WTC11 (cell line): ENCODE results near the gene KAT7. TPM values are rescaled to one million over a fixed set of nuclear protein-coding genes. Genes with fewer than 3 reads are reported as not detected.

Experiments used
- ATAC-seq: fragments of 200-7000 bp; cut with Tn5 transposase; 2 replicates; pipeline ENCODE4 v1.10.0; 2021; ENCODE audit warnings: mild to moderate bottlenecking, moderate library complexity
- CTCF ChIA-PET: fragments of 300-600 bp; sonication (Branson Sonifier 250); formaldehyde crosslinking; loops from one replicate; lab custom pipeline; 2021; ENCODE audit warnings: antibody characterized with exemption; lab: Charles Lee
- POLR2A ChIA-PET: fragments of 350-600 bp; sonication (Branson Sonifier 250); formaldehyde crosslinking; loops from one replicate; lab custom pipeline; 2021; ENCODE audit warnings: antibody characterized with exemption; lab: Charles Lee
- DNase-seq: peaks from one replicate; pipeline ENCODE4 v3.0.0; 2021; ENCODE audit warnings: low spot score
- H3K27ac Mint-ChIP-seq: 2 replicates; pipeline ENCODE4 v1.8.0; 2021; ENCODE audit warnings: mixed read lengths
- H3K27me3 Mint-ChIP-seq: 2 replicates; pipeline ENCODE4 v1.8.0; 2021; ENCODE audit warnings: low read depth, mild to moderate bottlenecking, moderate library complexity, mixed read lengths
- H3K36me3 Mint-ChIP-seq: 2 replicates; pipeline ENCODE4 v1.8.0; 2021; ENCODE audit warnings: mixed read lengths
- H3K4me1 Mint-ChIP-seq: 2 replicates; pipeline ENCODE4 v1.8.0; 2022; ENCODE audit warnings: mixed read lengths
- H3K4me3 Mint-ChIP-seq: 2 replicates; pipeline ENCODE4 v1.8.0; 2021; ENCODE audit warnings: mild to moderate bottlenecking, moderate library complexity, mixed read lengths
- H3K9me3 Mint-ChIP-seq: 2 replicates; pipeline ENCODE4 v1.8.0; 2021; ENCODE audit warnings: mixed read lengths
- AFF4 ChIP-seq: sonication (generic); formaldehyde crosslinking; IDR thresholded peaks from 2 replicates; pipeline ENCODE4 v1.8.1; 2023; ENCODE audit warnings: mild to moderate bottlenecking, missing genetic modification reagents, borderline replicate concordance
- AR ChIP-seq: fragments of 250-450 bp; sonication (Bioruptor Pico); IDR thresholded peaks from 2 replicates; pipeline ENCODE4 v1.9.0; 2021; ENCODE audit warnings: mild to moderate bottlenecking
- CREB1 ChIP-seq: sonication (generic); formaldehyde crosslinking; IDR thresholded peaks from 2 replicates; pipeline ENCODE4 v1.8.0; 2023; ENCODE audit warnings: mild to moderate bottlenecking, missing genetic modification reagents
- CREM ChIP-seq: sonication (generic); formaldehyde crosslinking; IDR thresholded peaks from 2 replicates; pipeline ENCODE4 v1.8.1; 2022; ENCODE audit warnings: mild to moderate bottlenecking, missing genetic modification reagents, moderate library complexity
- E2F5 ChIP-seq: sonication (generic); formaldehyde crosslinking; IDR thresholded peaks from 2 replicates; pipeline ENCODE4 v1.8.1; 2022; ENCODE audit warnings: mild to moderate bottlenecking, moderate library complexity, missing genetic modification reagents
- EMX1 ChIP-seq: fragments of 250-450 bp; sonication (Bioruptor Pico); IDR thresholded peaks from 2 replicates; pipeline ENCODE4 v1.8.0; 2021; ENCODE audit warnings: mild to moderate bottlenecking
- FOXK1 ChIP-seq: sonication (generic); formaldehyde crosslinking; IDR thresholded peaks from 2 replicates; pipeline ENCODE4 v1.8.0; 2022; ENCODE audit warnings: mild to moderate bottlenecking, moderate library complexity, missing genetic modification reagents
- NFATC4 ChIP-seq: fragments of 250-450 bp; sonication (Bioruptor Pico); IDR thresholded peaks from 2 replicates; pipeline ENCODE4 v1.9.0; 2021; ENCODE audit warnings: mild to moderate bottlenecking
- NFYB ChIP-seq: sonication (generic); formaldehyde crosslinking; conservative IDR thresholded peaks from 2 replicates; pipeline ENCODE4 v1.8.0; 2022; ENCODE audit warnings: low read depth, missing genetic modification reagents
- OVOL2 ChIP-seq: fragments of 250-450 bp; sonication (Bioruptor Pico); IDR thresholded peaks from 2 replicates; pipeline ENCODE4 v1.9.0; 2021; ENCODE audit warnings: mild to moderate bottlenecking, borderline replicate concordance
- SMAD4 ChIP-seq: sonication (generic); formaldehyde crosslinking; IDR thresholded peaks from 2 replicates; pipeline ENCODE4 v1.8.0; 2022; ENCODE audit warnings: mild to moderate bottlenecking, missing genetic modification reagents
- ZNF121 ChIP-seq: sonication (generic); formaldehyde crosslinking; IDR thresholded peaks from 2 replicates; pipeline ENCODE4 v1.8.0; 2023; ENCODE audit warnings: missing genetic modification reagents
- ZNF263 ChIP-seq: sonication (generic); formaldehyde crosslinking; IDR thresholded peaks from 2 replicates; pipeline ENCODE4 v1.8.1; 2022; ENCODE audit warnings: low read depth, mild to moderate bottlenecking, moderate library complexity, missing genetic modification reagents
- ZNF396 ChIP-seq: fragments of 250-450 bp; sonication (Bioruptor Pico); IDR thresholded peaks from 2 replicates; pipeline ENCODE4 v1.8.0; 2021; ENCODE audit warnings: mild to moderate bottlenecking, moderate library complexity, borderline replicate concordance
- total RNA-seq: library from RNA; stranded (reverse); gene quantifications from 3 replicates; pipeline ENCODE4 v1.2.3, GENCODE V29; 2021
- TF ChIP-seq, protein P1 (sequence below): fragments of 250-450 bp; sonication (Bioruptor Pico); IDR thresholded peaks from 2 replicates; pipeline ENCODE4 v1.9.0; 2021; ENCODE audit warnings: mild to moderate bottlenecking, borderline replicate concordance
- TF ChIP-seq, protein P2 (sequence below): fragments of 250-450 bp; sonication (Bioruptor Pico); IDR thresholded peaks from 2 replicates; pipeline ENCODE4 v1.9.0; 2021; ENCODE audit warnings: mild to moderate bottlenecking
- TF ChIP-seq, protein P3 (sequence below): sonication (generic); formaldehyde crosslinking; IDR thresholded peaks from 2 replicates; pipeline ENCODE4 v1.8.1; 2022; ENCODE audit warnings: missing genetic modification reagents, borderline replicate concordance

Gene KAT7
- total RNA-seq, 1 experiment from 2014 or later = 199 TPM

DNA sequence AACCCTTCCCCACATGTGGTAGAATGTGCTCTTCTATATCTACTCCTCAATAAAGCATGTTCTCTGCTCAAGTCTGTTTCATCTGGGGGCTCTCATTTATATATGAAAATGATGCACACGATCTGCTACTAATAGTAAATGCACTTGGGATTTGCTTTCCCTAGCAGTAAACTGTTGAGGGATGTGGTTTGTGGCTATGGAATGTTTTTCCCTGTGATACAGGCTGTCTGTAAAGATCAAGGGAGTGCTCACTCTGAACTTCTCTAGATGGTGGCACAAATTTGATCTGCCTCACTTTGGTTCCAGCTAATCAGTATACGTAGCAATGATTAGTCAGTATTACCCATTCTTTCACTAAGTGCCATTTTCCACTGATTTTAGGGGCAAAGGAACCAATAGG lies 40.5 kb downstream of the KAT7 start:
- H3K4me3 Mint-ChIP-seq = no peak overlapping the region
- H3K27me3 Mint-ChIP-seq = no peaks in the 10 kb centered on the region
- ChIA-PET CTCF (no interaction called here), POLR2A (no interaction called here)
- H3K36me3 Mint-ChIP-seq = peaks cover 76% of the 10 kb centered on the region
- ATAC-seq (no peak), DNase-seq (no peak)
- H3K9me3 Mint-ChIP-seq = no peaks in the 10 kb centered on the region
- peak overlapping the region; percentile 53; the same call in 1 of the 2 replicates for H3K27ac Mint-ChIP-seq
- TF ChIP-seq E2F5 (no peak), FOXK1 (no peak), ZNF263 (no peak), EMX1 (CRISPR knock-in tag) (no peak), CREB1 (CRISPR knock-in tag) (no peak)
- TF ChIP-seq, protein P1, sequence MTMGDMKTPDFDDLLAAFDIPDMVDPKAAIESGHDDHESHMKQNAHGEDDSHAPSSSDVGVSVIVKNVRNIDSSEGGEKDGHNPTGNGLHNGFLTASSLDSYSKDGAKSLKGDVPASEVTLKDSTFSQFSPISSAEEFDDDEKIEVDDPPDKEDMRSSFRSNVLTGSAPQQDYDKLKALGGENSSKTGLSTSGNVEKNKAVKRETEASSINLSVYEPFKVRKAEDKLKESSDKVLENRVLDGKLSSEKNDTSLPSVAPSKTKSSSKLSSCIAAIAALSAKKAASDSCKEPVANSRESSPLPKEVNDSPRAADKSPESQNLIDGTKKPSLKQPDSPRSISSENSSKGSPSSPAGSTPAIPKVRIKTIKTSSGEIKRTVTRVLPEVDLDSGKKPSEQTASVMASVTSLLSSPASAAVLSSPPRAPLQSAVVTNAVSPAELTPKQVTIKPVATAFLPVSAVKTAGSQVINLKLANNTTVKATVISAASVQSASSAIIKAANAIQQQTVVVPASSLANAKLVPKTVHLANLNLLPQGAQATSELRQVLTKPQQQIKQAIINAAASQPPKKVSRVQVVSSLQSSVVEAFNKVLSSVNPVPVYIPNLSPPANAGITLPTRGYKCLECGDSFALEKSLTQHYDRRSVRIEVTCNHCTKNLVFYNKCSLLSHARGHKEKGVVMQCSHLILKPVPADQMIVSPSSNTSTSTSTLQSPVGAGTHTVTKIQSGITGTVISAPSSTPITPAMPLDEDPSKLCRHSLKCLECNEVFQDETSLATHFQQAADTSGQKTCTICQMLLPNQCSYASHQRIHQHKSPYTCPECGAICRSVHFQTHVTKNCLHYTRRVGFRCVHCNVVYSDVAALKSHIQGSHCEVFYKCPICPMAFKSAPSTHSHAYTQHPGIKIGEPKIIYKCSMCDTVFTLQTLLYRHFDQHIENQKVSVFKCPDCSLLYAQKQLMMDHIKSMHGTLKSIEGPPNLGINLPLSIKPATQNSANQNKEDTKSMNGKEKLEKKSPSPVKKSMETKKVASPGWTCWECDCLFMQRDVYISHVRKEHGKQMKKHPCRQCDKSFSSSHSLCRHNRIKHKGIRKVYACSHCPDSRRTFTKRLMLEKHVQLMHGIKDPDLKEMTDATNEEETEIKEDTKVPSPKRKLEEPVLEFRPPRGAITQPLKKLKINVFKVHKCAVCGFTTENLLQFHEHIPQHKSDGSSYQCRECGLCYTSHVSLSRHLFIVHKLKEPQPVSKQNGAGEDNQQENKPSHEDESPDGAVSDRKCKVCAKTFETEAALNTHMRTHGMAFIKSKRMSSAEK (CRISPR knock-in tag) = no peak
- H3K4me1 Mint-ChIP-seq = peaks cover 19% of the 10 kb centered on the region

DNA sequence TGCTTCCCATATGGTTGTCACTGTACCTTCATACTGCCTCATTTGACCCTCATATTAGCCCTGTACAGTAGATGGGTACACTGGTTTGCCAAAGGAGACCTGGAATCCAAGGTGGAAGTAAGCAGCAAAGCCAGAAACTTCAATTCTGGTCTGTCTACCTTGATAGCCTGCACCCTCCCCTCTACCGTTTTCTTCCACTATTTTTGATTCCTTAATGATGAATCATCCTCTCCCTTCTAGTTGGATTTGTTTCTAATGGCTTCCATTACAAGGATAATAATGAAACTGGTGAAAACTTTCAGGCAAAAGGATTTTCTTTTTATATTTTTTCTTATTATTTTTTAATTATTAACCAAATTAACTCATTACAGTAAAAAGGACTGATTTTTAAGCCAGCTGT lies 42.1 kb downstream of the KAT7 start:
- Mint-ChIP-seq H3K4me3 (no peak overlapping the region), H3K27ac (peak overlapping the region; percentile 68), H3K27me3 (no peaks in the 10 kb centered on the region), H3K4me1 (0 out of 2 replicates have a peak, but pooled peaks cover 11% of the 10 kb centered on the region), H3K9me3 (no peaks in the 10 kb centered on the region), H3K36me3 (peaks cover 70% of the 10 kb centered on the region)
- ChIA-PET CTCF (interaction anchor here (0.6 to 0.8 kb wide), 3 partner anchors 21 to 30 kb away, joined by 3 to 4 read pairs (median 4); no protein-coding TSS in a partner anchor), POLR2A (no interaction called here)
- DNase-seq (no peak), ATAC-seq (no peak)
- TF ChIP-seq, protein P2, sequence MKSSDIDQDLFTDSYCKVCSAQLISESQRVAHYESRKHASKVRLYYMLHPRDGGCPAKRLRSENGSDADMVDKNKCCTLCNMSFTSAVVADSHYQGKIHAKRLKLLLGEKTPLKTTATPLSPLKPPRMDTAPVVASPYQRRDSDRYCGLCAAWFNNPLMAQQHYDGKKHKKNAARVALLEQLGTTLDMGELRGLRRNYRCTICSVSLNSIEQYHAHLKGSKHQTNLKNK (CRISPR knock-in tag) = no peak
- no peak for TF ChIP-seq NFYB (CRISPR knock-in tag)
- no peak for TF ChIP-seq NFATC4
- no peak for TF ChIP-seq AR (CRISPR knock-in tag)
- no peak for TF ChIP-seq AFF4 (CRISPR knock-in tag)
- TF ChIP-seq SMAD4 (CRISPR knock-in tag) = no peak
- TF ChIP-seq ZNF396 (CRISPR knock-in tag) = no peak
- no peak for TF ChIP-seq ZNF121 (CRISPR knock-in tag)
- TF ChIP-seq, protein P3, sequence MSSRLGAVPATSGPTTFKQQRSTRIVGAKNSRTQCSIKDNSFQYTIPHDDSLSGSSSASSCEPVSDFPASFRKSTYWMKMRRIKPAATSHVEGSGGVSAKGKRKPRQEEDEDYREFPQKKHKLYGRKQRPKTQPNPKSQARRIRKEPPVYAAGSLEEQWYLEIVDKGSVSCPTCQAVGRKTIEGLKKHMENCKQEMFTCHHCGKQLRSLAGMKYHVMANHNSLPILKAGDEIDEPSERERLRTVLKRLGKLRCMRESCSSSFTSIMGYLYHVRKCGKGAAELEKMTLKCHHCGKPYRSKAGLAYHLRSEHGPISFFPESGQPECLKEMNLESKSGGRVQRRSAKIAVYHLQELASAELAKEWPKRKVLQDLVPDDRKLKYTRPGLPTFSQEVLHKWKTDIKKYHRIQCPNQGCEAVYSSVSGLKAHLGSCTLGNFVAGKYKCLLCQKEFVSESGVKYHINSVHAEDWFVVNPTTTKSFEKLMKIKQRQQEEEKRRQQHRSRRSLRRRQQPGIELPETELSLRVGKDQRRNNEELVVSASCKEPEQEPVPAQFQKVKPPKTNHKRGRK = no peak
- no peak for TF ChIP-seq OVOL2 (CRISPR knock-in tag)
- TF ChIP-seq CREM (CRISPR knock-in tag) = no peak
